Measurements from ENCODE around the gene BACH1.

The BACH1 gene

GRCh38 chr21:29340228-29340627 is 41.5 kb downstream of the BACH1 start:
- TF ChIP-seq CTCF (IDR thresholded peaks at IDR 0.05; ENCODE audit: low read depth, low read length) = no peak

GRCh38 chr21:29342363-29342957 is 43.7 kb downstream of the BACH1 start:
- no peak for TF ChIP-seq CTCF (IDR thresholded peaks at IDR 0.05; ENCODE audit: low read depth, low read length)

More at GRCh38 chr21:29340228-29340627, 41.5 kb downstream of the BACH1 start:
- H3K4me3 ChIP-seq (ENCODE audit: low read depth, low read length) = no peak overlapping the region

GRCh38 chr21:29343519-29343918 is 44.8 kb downstream of the BACH1 start:
- H3K4me3 ChIP-seq (ENCODE audit: low read depth, low read length) = no peak overlapping the region

More at GRCh38 chr21:29342363-29342957, 43.7 kb downstream of the BACH1 start:
- H3K4me3 ChIP-seq (ENCODE audit: low read depth, low read length) = peak overlapping the region; percentile 22

GRCh38 chr21:29346281-29346680 is 47.6 kb downstream of the BACH1 start:
- H3K4me3 ChIP-seq (ENCODE audit: low read depth, low read length) = no peak overlapping the region
- no peak for TF ChIP-seq CTCF (IDR thresholded peaks at IDR 0.05; ENCODE audit: low read depth, low read length)

More at GRCh38 chr21:29343519-29343918, 44.8 kb downstream of the BACH1 start:
- no peak for TF ChIP-seq CTCF (IDR thresholded peaks at IDR 0.05; ENCODE audit: low read depth, low read length)

GRCh38 chr21:29346771-29347170 is 48.0 kb downstream of the BACH1 start:
- H3K4me3 ChIP-seq (ENCODE audit: low read depth, low read length) = no peak overlapping the region
- no peak for TF ChIP-seq CTCF (IDR thresholded peaks at IDR 0.05; ENCODE audit: low read depth, low read length)

GRCh38 chr21:29347274-29347681 is 48.6 kb downstream of the BACH1 start:
- TF ChIP-seq CTCF (IDR thresholded peaks at IDR 0.05; ENCODE audit: low read depth, low read length) = no peak
- no peak overlapping the region for H3K4me3 ChIP-seq (ENCODE audit: low read depth, low read length)

- H3K4me3 ChIP-seq (ENCODE audit: low read depth, low read length) = no peak overlapping the region
- TF ChIP-seq CTCF (IDR thresholded peaks at IDR 0.05; ENCODE audit: low read depth, low read length) = no peak
Observed at GRCh38 chr21:29349702-29350101, 51.0 kb downstream of the BACH1 start.

Measured in WI38 (cell line).